K562 (cell line): ENCODE data around the gene ZNF709. TPM values are rescaled to one million over a fixed set of nuclear protein-coding genes. Genes with fewer than 3 reads are reported as not detected.

ENCODE experiments used
- ATAC-seq: fragments of 200-7000 bp; cut with Tn5 transposase; 3 replicates; pipeline ENCODE4 v1.9.1; 2020; ENCODE audit warnings: moderate library complexity
- BruUV-seq: library from RNA; stranded (reverse); fragments of 400-500 nt; replicated peaks from 2 replicates; lab custom pipeline; 2021; lab: Mats Ljungman, UMichigan
- CTCF ChIA-PET: fragments of 300-600 bp; formaldehyde crosslinking; extraction: SDS; loops from one replicate; lab custom pipeline; 2021; ENCODE audit warnings: low intra/inter-chr PET ratio; lab: Yijun Ruan, JAX
- POLR2A ChIA-PET: fragments of 300-600, 350-650 bp; sonication (Branson Sonifier 250); formaldehyde crosslinking; extraction: SDS; loops from one replicate; lab custom pipeline; 2021; ENCODE audit warnings: antibody characterized with exemption, inconsistent platforms; lab: Yijun Ruan, JAX
- DNase-seq, 4 experiments: peaks; one replicate each; pipeline versions ENCODE4 v3.0.0 to v3.0.0-alpha.2; 2011 to 2018; ENCODE audit warnings: low spot score in 3 of 4, mixed read lengths in 3 of 4; ENCODE audit errors: extremely low read depth in 1 of 4
- FAIRE-seq: peaks from 2 replicates; lab custom pipeline; 2011; peaks lifted over from hg19 to GRCh38; lab: Jason Lieb, UNC
- H2AFZ ChIP-seq: 2 replicates; pipeline ENCODE4 v1.6.0; 2011; ENCODE audit warnings: low read depth, low read length, control low read depth, inconsistent platforms
- H3K27ac ChIP-seq: fragments of 200-600 bp; 3 replicates; pipeline ENCODE4 v1.8.0; 2011; ENCODE audit warnings: low read depth, mild to moderate bottlenecking, control low read depth, inconsistent platforms, low read length, moderate library complexity, mixed read lengths; ENCODE audit errors: extremely low read depth
- H3K27me3 ChIP-seq, 2 experiments: fragments of 300-600 bp in 1 of 2; 2 replicates in 1 of 2; 3 replicates in 1 of 2; pipeline versions ENCODE4 v1.6.0 to v1.8.0; 2011; ENCODE audit warnings: inconsistent platforms in 2 of 2, low read length in 2 of 2, mild to moderate bottlenecking in 1 of 2, mixed read lengths in 1 of 2, moderate library complexity in 1 of 2; ENCODE audit not compliant: control insufficient read depth in 2 of 2, insufficient read depth in 2 of 2
- H3K36me3 ChIP-seq: fragments of 300-600 bp; 3 replicates; pipeline ENCODE4 v1.8.0; 2011; ENCODE audit warnings: mild to moderate bottlenecking, low read length, inconsistent platforms; ENCODE audit not compliant: control insufficient read depth, insufficient read depth
- H3K4me1 ChIP-seq, 2 experiments: fragments of 200-600 bp in 1 of 2; replicated peaks in 1 of 2; 2 replicates in 1 of 2; 3 replicates in 1 of 2; pipeline versions ENCODE4 v1.5.1 to v1.8.0; 2011; ENCODE audit warnings: inconsistent platforms in 2 of 2, low read length in 2 of 2, mild to moderate bottlenecking in 1 of 2, mixed read lengths in 1 of 2, moderate library complexity in 1 of 2; ENCODE audit not compliant: control insufficient read depth in 2 of 2, insufficient read depth in 2 of 2
- H3K4me2 ChIP-seq: 2 replicates; pipeline ENCODE4 v1.6.1; 2011; ENCODE audit warnings: low read length, control low read depth, inconsistent platforms, mixed read lengths; ENCODE audit not compliant: insufficient read depth
- H3K4me3 ChIP-seq: fragments of 200-600 bp; sonication (generic), shearing (Covaris generic); 2 replicates; pipeline ENCODE4 v1.5.1; 2016; ENCODE audit warnings: control low read depth, inconsistent platforms
- H3K79me2 ChIP-seq: fragments of 200-600 bp; 3 replicates; pipeline ENCODE4 v1.8.0; 2011; ENCODE audit warnings: low read length, inconsistent platforms; ENCODE audit not compliant: control insufficient read depth, insufficient read depth
- H3K9ac ChIP-seq, 2 experiments: 2 replicates each; pipeline versions ENCODE4 v1.6.0 to v1.6.1; 2011; ENCODE audit warnings: low read depth in 2 of 2, low read length in 2 of 2, control low read depth in 1 of 2, inconsistent platforms in 1 of 2, mild to moderate bottlenecking in 1 of 2, mixed read lengths in 1 of 2; ENCODE audit not compliant: insufficient read depth in 1 of 2
- H3K9me1 ChIP-seq: one replicate; pipeline ENCODE4 v1.6.0; 2011; ENCODE audit warnings: inconsistent platforms, mild to moderate bottlenecking, low read length, moderate library complexity; ENCODE audit not compliant: control insufficient read depth, insufficient read depth
- H3K9me3 ChIP-seq: replicated peaks from 2 replicates; pipeline ENCODE4 v1.5.1; 2011; ENCODE audit warnings: low read depth, low read length, inconsistent platforms; ENCODE audit not compliant: control insufficient read depth, insufficient read depth
- H4K20me1 ChIP-seq: replicated peaks from 2 replicates; pipeline ENCODE4 v1.6.1; 2011; ENCODE audit warnings: low read length, inconsistent platforms, mixed read lengths; ENCODE audit not compliant: control insufficient read depth, insufficient read depth
- GATA2 ChIP-seq: sonication (generic); formaldehyde crosslinking; IDR thresholded peaks from 2 replicates; pipeline ENCODE4 v1.4.0; 2020; ENCODE audit warnings: mild to moderate bottlenecking, missing genetic modification reagents
- HDAC3 ChIP-seq: fragments of 450-650 bp; IDR thresholded peaks from 2 replicates; pipeline ENCODE4 v1.6.1; 2018; ENCODE audit warnings: borderline replicate concordance, mild to moderate bottlenecking, moderate library complexity; ENCODE audit not compliant: partially characterized antibody
- L3MBTL2 ChIP-seq: fragments of 450-650 bp; IDR thresholded peaks from 2 replicates; pipeline ENCODE4 v1.6.1; 2016; ENCODE audit warnings: mild to moderate bottlenecking, moderate library complexity
- SMC3 ChIP-seq: conservative IDR thresholded peaks from 2 replicates; pipeline ENCODE4 v1.6.1; 2011; ENCODE audit warnings: low read depth, low read length, improper control_type of control experiment; ENCODE audit not compliant: insufficient read depth
- SP1 ChIP-seq: sonication (generic); formaldehyde crosslinking; IDR thresholded peaks from 2 replicates; pipeline ENCODE4 v1.8.1; 2022; ENCODE audit warnings: mild to moderate bottlenecking, missing genetic modification reagents
- ZNF140 ChIP-seq: fragments of 250-450 bp; sonication (Bioruptor Pico); IDR thresholded peaks from 2 replicates; pipeline ENCODE4 v1.8.0; 2021; ENCODE audit warnings: moderate library complexity, mild to moderate bottlenecking, inconsistent platforms
- ZNF518B ChIP-seq: fragments of 250-450 bp; sonication (Bioruptor Pico); IDR thresholded peaks from 2 replicates; pipeline ENCODE4 v1.5.0; 2021; ENCODE audit warnings: mild to moderate bottlenecking, moderate library complexity
- ZNF764 ChIP-seq: fragments of 250-450 bp; sonication (Bioruptor Pico); IDR thresholded peaks from 2 replicates; pipeline ENCODE4 v1.4.0; 2020; ENCODE audit warnings: low read depth, mild to moderate bottlenecking, moderate library complexity
- WGBS: fragments of 100-300 bp; shearing (Covaris generic); methylation state at CpG from one replicate; pipeline ENCODE4 v1.1.6; 2016; ENCODE audit warnings: low coverage, mixed read lengths; ENCODE audit not compliant: insufficient coverage; ENCODE audit errors: missing lambda C conversion rate; 5-methylcytosine and 5-hydroxymethylcytosine counted together
- in situ Hi-C: fragments of 300-500 bp; cut with MboI; formaldehyde crosslinking; loops from 4 replicates; pipeline ENCODE4 v1.15.0; 2018; ENCODE audit warnings: inconsistent platforms, mixed read lengths
- intact Hi-C: fragments of 100-400 bp; cut with micrococcal nuclease; formaldehyde crosslinking; loops from 2 replicates; pipeline ENCODE4 v1.14.2; 2022
- polyA plus RNA-seq, 8 experiments: library from polyadenylated mRNA; depleted of rRNA in 4 of 8; stranded (reverse) in 5 of 8; unstranded in 3 of 8; fragments of >200 nt; fragmentation: Nextera tagmentation in 2 of 8; fragmentation: Illumina TruSeq in 1 of 8; extraction: Ambion mirVana in 2 of 8; extraction: Trizol in 1 of 8; gene quantifications; 2 replicates each; pipeline versions ENCODE4 v1.2.1 to v1.2.3, GENCODE V29; 2011 to 2014; ENCODE audit warnings: inconsistent platforms in 1 of 8, missing spikeins in 1 of 8
- total RNA-seq, 7 experiments: library from RNA; depleted of rRNA in 6 of 7; stranded (reverse); fragments of >200 nt in 6 of 7; fragmentation: Illumina TruSeq in 2 of 7; extraction: Trizol in 2 of 7; gene quantifications; 2 replicates each; pipeline versions ENCODE4 v1.2.1 to v1.2.3, GENCODE V29; 2011 to 2021; ENCODE audit warnings: low replicate concordance in 1 of 7
- TF ChIP-seq, protein P1 (sequence below), 2 experiments: IDR thresholded peaks in 1 of 2; conservative IDR thresholded peaks in 1 of 2; 2 replicates each; pipeline ENCODE4 v1.6.1; 2016; ENCODE audit warnings: low read depth in 2 of 2, mild to moderate bottlenecking in 1 of 2, missing compliant biosample characterization in 1 of 2, missing genetic modification characterization in 1 of 2, moderate library complexity in 1 of 2
- TF ChIP-seq, protein P2 (sequence below), 3 experiments: IDR thresholded peaks in 2 of 3; conservative IDR thresholded peaks in 1 of 3; 2 replicates each; pipeline ENCODE4 v1.5.1; 2011 to 2012; ENCODE audit warnings: low read length in 3 of 3, mild to moderate bottlenecking in 3 of 3, control low read depth in 2 of 3, improper control_type of control experiment in 1 of 3, inconsistent platforms in 1 of 3, low read depth in 1 of 3, mixed read lengths in 1 of 3, moderate library complexity in 1 of 3; ENCODE audit not compliant: insufficient read depth in 2 of 3

The ZNF709 gene
- total and polyA plus RNA-seq, 9 of the 15 experiments (the other 6 are each of a cell fraction or from before 2014, with no cell fraction given): 0.07 to 0.69 (median 0.18) TPM

- Histone ChIP-seq H3K9me3 (peaks cover 41% of the 10 kb centered on the region), H4K20me1 (no peaks in the 10 kb centered on the region), H3K27me3 (no peaks in the 10 kb centered on the region), H3K4me2 (no peak overlapping the region), H3K9ac (no peak overlapping the region), H3K79me2 (no peaks in the 10 kb centered on the region), H3K4me3 (no peak overlapping the region), H3K36me3 (peaks cover 22% of the 10 kb centered on the region), H3K9me1 (no peaks in the 10 kb centered on the region), H3K4me1 (no peaks in the 10 kb centered on the region), H3K27ac (no peak overlapping the region), H2AFZ (no peak overlapping the region)
- ChIA-PET CTCF (interaction anchor here (1.0 kb wide), 1 partner anchor 150 kb away, joined by 3 read pairs; no protein-coding TSS in a partner anchor), POLR2A (interaction anchor here (0.6 kb wide), 1 partner anchor 424 kb away, joined by 5 read pairs; the partner anchor contains the start of gene RAD23A)
- no TSS peak for BruUV-seq
- DNase-seq (peak; percentile 29 to 69 (median 51)), ATAC-seq (peak; percentile 65), FAIRE-seq (no peak)
- intact Hi-C loops: loop anchor here (1.0 kb wide), 1 partner anchor 150 kb away; no protein-coding TSS in a partner anchor
- in situ Hi-C loops: no loop called here
- 45% methylated on average over 6 of the region's 6 CpGs for WGBS
- TF ChIP-seq, protein P1, sequence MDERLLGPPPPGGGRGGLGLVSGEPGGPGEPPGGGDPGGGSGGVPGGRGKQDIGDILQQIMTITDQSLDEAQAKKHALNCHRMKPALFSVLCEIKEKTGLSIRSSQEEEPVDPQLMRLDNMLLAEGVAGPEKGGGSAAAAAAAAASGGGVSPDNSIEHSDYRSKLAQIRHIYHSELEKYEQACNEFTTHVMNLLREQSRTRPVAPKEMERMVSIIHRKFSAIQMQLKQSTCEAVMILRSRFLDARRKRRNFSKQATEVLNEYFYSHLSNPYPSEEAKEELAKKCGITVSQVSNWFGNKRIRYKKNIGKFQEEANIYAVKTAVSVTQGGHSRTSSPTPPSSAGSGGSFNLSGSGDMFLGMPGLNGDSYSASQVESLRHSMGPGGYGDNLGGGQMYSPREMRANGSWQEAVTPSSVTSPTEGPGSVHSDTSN (CRISPR knock-in tag; IDR thresholded peaks at IDR 0.05; ENCODE audit: low read depth): no peak
- TF ChIP-seq, protein P1 (tag; conservative IDR thresholded peaks at IDR 0.05; ENCODE audit: low read depth): no peak
- TF ChIP-seq HDAC3 (no peak), SP1 (CRISPR knock-in tag) (no peak), GATA2 (no peak), ZNF764 (CRISPR knock-in tag) (no peak), SMC3 (0 out of 2 replicates have a peak, but pooled peaks have one; percentile 19), ZNF518B (CRISPR knock-in tag) (no peak), L3MBTL2 (0 out of 2 replicates have a peak, but pooled peaks have one; percentile 23), ZNF140 (CRISPR knock-in tag) (no peak)
- TF ChIP-seq, protein P2, sequence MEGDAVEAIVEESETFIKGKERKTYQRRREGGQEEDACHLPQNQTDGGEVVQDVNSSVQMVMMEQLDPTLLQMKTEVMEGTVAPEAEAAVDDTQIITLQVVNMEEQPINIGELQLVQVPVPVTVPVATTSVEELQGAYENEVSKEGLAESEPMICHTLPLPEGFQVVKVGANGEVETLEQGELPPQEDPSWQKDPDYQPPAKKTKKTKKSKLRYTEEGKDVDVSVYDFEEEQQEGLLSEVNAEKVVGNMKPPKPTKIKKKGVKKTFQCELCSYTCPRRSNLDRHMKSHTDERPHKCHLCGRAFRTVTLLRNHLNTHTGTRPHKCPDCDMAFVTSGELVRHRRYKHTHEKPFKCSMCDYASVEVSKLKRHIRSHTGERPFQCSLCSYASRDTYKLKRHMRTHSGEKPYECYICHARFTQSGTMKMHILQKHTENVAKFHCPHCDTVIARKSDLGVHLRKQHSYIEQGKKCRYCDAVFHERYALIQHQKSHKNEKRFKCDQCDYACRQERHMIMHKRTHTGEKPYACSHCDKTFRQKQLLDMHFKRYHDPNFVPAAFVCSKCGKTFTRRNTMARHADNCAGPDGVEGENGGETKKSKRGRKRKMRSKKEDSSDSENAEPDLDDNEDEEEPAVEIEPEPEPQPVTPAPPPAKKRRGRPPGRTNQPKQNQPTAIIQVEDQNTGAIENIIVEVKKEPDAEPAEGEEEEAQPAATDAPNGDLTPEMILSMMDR (IDR thresholded peaks at IDR 0.05 in 2 of 3, conservative IDR thresholded peaks at IDR 0.05 in 1 of 3; ENCODE audit: insufficient read depth in 2 of 3, low read depth in 1 of 3, low read length in 3 of 3): peak; percentile 42 to 73 (median 65)
These were observed 37.4 kb upstream of the ZNF709 start for GRCh38 chr19:12521996-12522395.
